ENCODE measurements around the gene IGLL1. TPM values are rescaled to one million over a fixed set of nuclear protein-coding genes. Genes with fewer than 3 reads are reported as not detected.

Gene IGLL1
- total and polyA plus RNA-seq, 2 donors (not counting 3 experiments of a cell fraction or from before 2014, with no cell fraction given) = not detected

- no peak for DNase-seq (ENCODE audit: low read depth, low spot score)
- Histone ChIP-seq H3K4me1 (ENCODE audit: control insufficient read depth, extremely low read depth, insufficient read depth, low read length) (no peaks in the 10 kb centered on the region), H2AFZ (ENCODE audit: low read depth, low read length) (no peak overlapping the region), H3K9me3 (replicated peaks; ENCODE audit: control insufficient read depth, insufficient read depth, low read length) (no peaks in the 10 kb centered on the region), H3K4me3 (replicated peaks in 1 of 3; ENCODE audit: insufficient read depth in 1 of 3, low read depth in 1 of 3, low read length in 3 of 3) (no peak overlapping the region), H3K4me2 (ENCODE audit: insufficient read depth, low read length) (no peak overlapping the region), H3K79me2 (ENCODE audit: control insufficient read depth, insufficient read depth, low read length) (no peaks in the 10 kb centered on the region), H3K9me1 (replicated peaks; ENCODE audit: control insufficient read depth, extremely low read depth, insufficient read depth, low read length) (no peaks in the 10 kb centered on the region), H3K36me3 (ENCODE audit: control insufficient read depth in 2 of 2, extremely low read depth in 1 of 2, insufficient read depth in 2 of 2, low read length in 2 of 2) (no peaks in the 10 kb centered on the region), H3K9ac (replicated peaks; ENCODE audit: extremely low read depth, insufficient read depth, low read length) (no peak overlapping the region), H4K20me1 (replicated peaks; ENCODE audit: control insufficient read depth, extremely low read depth, insufficient read depth, low read length) (no peaks in the 10 kb centered on the region), H3K27ac (ENCODE audit: insufficient read depth, low read depth, low read length) (no peak overlapping the region), H3K27me3 (ENCODE audit: control insufficient read depth in 2 of 2, insufficient read depth in 2 of 2, low read length in 2 of 2) (peaks cover under 1 to 2% of the 10 kb centered on the region in 2 experiments)
- no TSS peak for BruUV-seq (replicated peaks)
- ChIA-PET POLR2A (no interaction called here), CTCF (interaction anchor here (4.2 kb wide), 1 partner anchor 17 kb away, joined by 12 read pairs; no protein-coding TSS in a partner anchor)
- dilution Hi-C loops (cut with MboI; ENCODE audit: extremely low pct_ligation_motif_present, low sequenced_read_pairs) (no loop called here), intact Hi-C loops (cut with micrococcal nuclease) (no loop called here)
- FAIRE-seq = no peak
- TF ChIP-seq CTCF (IDR thresholded peaks at IDR 0.05; ENCODE audit: extremely low read depth in 1 of 2, insufficient read depth in 1 of 2, low read depth in 1 of 2, low read length in 2 of 2) (no peak), MAX (IDR thresholded peaks at IDR 0.05; ENCODE audit: insufficient read depth, insufficient read length) (no peak), POLR2AphosphoS5 (IDR thresholded peaks at IDR 0.05; ENCODE audit: insufficient read depth, low read depth, low read length) (no peak), GATA2 (IDR thresholded peaks at IDR 0.05; ENCODE audit: insufficient read depth, insufficient read length, low read depth, low read length) (no peak)
Measured at GRCh38 chr22:23608583-23608982, 28.5 kb upstream of the IGLL1 start.
